Measurements from ENCODE around the gene LCN6. TPM values are rescaled to one million over a fixed set of nuclear protein-coding genes. Genes with fewer than 3 reads are reported as not detected.
"Not testable (repeated sequence)": the region's sequence is repeated elsewhere in the genome, so short reads cannot be mapped to it uniquely, and the experiment has no call there.

The LCN6 gene
- total RNA-seq, 2 experiments from 2014 or later: not detected

GRCh38 chr9:136707849-136708517, 40.3 kb downstream of the LCN6 start:
- ChIA-PET CTCF (interaction anchor here (0.5 to 1.1 kb wide), 2 partner anchors 9 to 18 kb away, joined by 3 to 5 read pairs; no protein-coding TSS in a partner anchor), POLR2A (interaction anchor here (1.4 kb wide), 1 partner anchor 20 kb away, joined by 3 read pairs; no protein-coding TSS in a partner anchor)

GRCh38 chr9:136707011-136707410, 41.3 kb downstream of the LCN6 start:
- ChIA-PET CTCF (no interaction called here), POLR2A (no interaction called here)

- ChIA-PET POLR2A (no interaction called here), CTCF (interaction anchor here (0.7 to 1.1 kb wide), 3 partner anchors 15 to 132 kb away, joined by 3 to 5 read pairs (median 3); no protein-coding TSS in a partner anchor)
Observed at GRCh38 chr9:136705564-136705963, 42.8 kb downstream of the LCN6 start.

GRCh38 chr9:136704741-136705140, 43.6 kb downstream of the LCN6 start:
- CTCF ChIA-PET: interaction anchor here (0.7 kb wide), 1 partner anchor 131 kb away, joined by 5 read pairs; no protein-coding TSS in a partner anchor
- POLR2A ChIA-PET: not testable (repeated sequence)

- CTCF ChIA-PET: interaction anchor here (1.0 kb wide), 2 partner anchors 31 to 215 kb away, joined by 3 to 4 read pairs; no protein-coding TSS in a partner anchor
- POLR2A ChIA-PET: interaction anchor here (0.6 kb wide), 1 partner anchor 367 kb away, joined by 5 read pairs; the partner anchor contains the start of gene SAPCD2
Observed at GRCh38 chr9:136703276-136703860, 45.0 kb downstream of the LCN6 start.

GRCh38 chr9:136701668-136702053, 46.7 kb downstream of the LCN6 start:
- POLR2A ChIA-PET: interaction anchor here (1.5 kb wide), 1 partner anchor 26 kb away, joined by 13 read pairs; no protein-coding TSS in a partner anchor
- CTCF ChIA-PET: interaction anchor here (1.0 kb wide), 1 partner anchor 25 kb away, joined by 3 read pairs; no protein-coding TSS in a partner anchor

- ChIA-PET POLR2A (interaction anchor here (0.6 to 1.5 kb wide), 6 partner anchors 8 to 428 kb away, joined by 3 to 13 read pairs (median 4); partner anchors contain the start of gene RABL6), CTCF (interaction anchor here (0.7 to 1.3 kb wide), 3 partner anchors 11 to 28 kb away, joined by 3 to 6 read pairs (median 4); no protein-coding TSS in a partner anchor)
Observed at GRCh38 chr9:136700959-136701667, 47.2 kb downstream of the LCN6 start.

GRCh38 chr9:136700304-136700703, 48.0 kb downstream of the LCN6 start:
- POLR2A ChIA-PET: interaction anchor here (0.9 to 1.5 kb wide), 2 partner anchors 21 to 27 kb away, joined by 4 to 13 read pairs; no protein-coding TSS in a partner anchor
- CTCF ChIA-PET: interaction anchor here (0.7 to 1.3 kb wide), 3 partner anchors 27 to 337 kb away, joined by 3 to 6 read pairs (median 3); partner anchors contain the start of gene DNLZ

GRCh38 chr9:136698635-136699246, 49.6 kb downstream of the LCN6 start:
- POLR2A ChIA-PET: no interaction called here

GRCh38 chr9:136697821-136698526, 50.4 kb downstream of the LCN6 start:
- POLR2A ChIA-PET: interaction anchor here (0.6 kb wide), 1 partner anchor 164 kb away, joined by 3 read pairs; no protein-coding TSS in a partner anchor
- CTCF ChIA-PET: interaction anchor here (0.6 kb wide), 1 partner anchor 553 kb away, joined by 3 read pairs; the partner anchor contains the start of gene STPG3

More at GRCh38 chr9:136698635-136699246, 49.6 kb downstream of the LCN6 start:
- CTCF ChIA-PET: interaction anchor here (0.6 to 1.3 kb wide), 2 partner anchors 13 to 552 kb away, joined by 3 read pairs; partner anchors contain the start of gene STPG3

- POLR2A ChIA-PET: interaction anchor here (0.6 kb wide), 1 partner anchor 163 kb away, joined by 3 read pairs; no protein-coding TSS in a partner anchor
- CTCF ChIA-PET: interaction anchor here (2.0 kb wide), 1 partner anchor 25 kb away, joined by 5 read pairs; no protein-coding TSS in a partner anchor
Observed at GRCh38 chr9:136697146-136697820, 51.0 kb downstream of the LCN6 start.

- CTCF ChIA-PET: interaction anchor here (1.0 to 2.0 kb wide), 2 partner anchors 19 to 25 kb away, joined by 3 to 5 read pairs; no protein-coding TSS in a partner anchor
- POLR2A ChIA-PET: no interaction called here
Observed at GRCh38 chr9:136696502-136696901, 51.8 kb downstream of the LCN6 start.

- POLR2A ChIA-PET: no interaction called here
- CTCF ChIA-PET: interaction anchor here (1.0 to 2.7 kb wide), 3 partner anchors 20 to 211 kb away, joined by 3 to 9 read pairs (median 5); no protein-coding TSS in a partner anchor
Observed at GRCh38 chr9:136695955-136696354, 52.4 kb downstream of the LCN6 start.

GRCh38 chr9:136695435-136695895, 52.9 kb downstream of the LCN6 start:
- POLR2A ChIA-PET: no interaction called here
- CTCF ChIA-PET: interaction anchor here (1.0 to 2.7 kb wide), 3 partner anchors 20 to 210 kb away, joined by 3 to 9 read pairs (median 5); no protein-coding TSS in a partner anchor

GRCh38 chr9:136694872-136695247, 53.5 kb downstream of the LCN6 start:
- ChIA-PET CTCF (interaction anchor here (2.7 kb wide), 1 partner anchor 210 kb away, joined by 9 read pairs; no protein-coding TSS in a partner anchor), POLR2A (no interaction called here)

GRCh38 chr9:136694163-136694871, 54.0 kb downstream of the LCN6 start:
- POLR2A ChIA-PET: no interaction called here
- CTCF ChIA-PET: interaction anchor here (0.6 to 2.7 kb wide), 2 partner anchors 34 to 209 kb away, joined by 3 to 9 read pairs; no protein-coding TSS in a partner anchor

All from activated CD8-positive, alpha-beta memory T cell treated with anti-CD3 and anti-CD28 coated beads for 36 hours (primary cell).